Retinal pigment epithelial cell (primary cell): ENCODE data around the gene CDK2AP2.

ENCODE experiments used
- DNase-seq: peaks from one replicate; pipeline ENCODE4 v3.0.0-alpha.2; 2010; ENCODE audit warnings: low read depth
- H3K4me3 ChIP-seq: 2 replicates; pipeline ENCODE4 v1.5.1; 2011; ENCODE audit warnings: mild to moderate bottlenecking, low read length, control low read depth, moderate library complexity
- CTCF ChIP-seq: conservative IDR thresholded peaks from 2 replicates; pipeline ENCODE4 v1.5.1; 2011; ENCODE audit warnings: low read depth, low read length, control low read depth, inconsistent platforms

CDK2AP2 gene

GRCh38 chr11:67506426-67507051 is 1.4 kb downstream of the CDK2AP2 start:
- no peak for DNase-seq
- no peak overlapping the region for H3K4me3 ChIP-seq
- TF ChIP-seq CTCF, result no peak

- peak overlapping the region; percentile 25 for H3K4me3 ChIP-seq
- TF ChIP-seq CTCF, result peak; percentile 98
- peak; percentile 84 for DNase-seq
Observed at GRCh38 chr11:67505605-67506396, 2.2 kb downstream of the CDK2AP2 start.

- no peak for TF ChIP-seq CTCF
- peak within 1 kb of the TSS; percentile 72 for H3K4me3 ChIP-seq
- DNase-seq, result no peak
Observed at GRCh38 chr11:67504950-67505581, 2.9 kb downstream of the CDK2AP2 start, which contains the start of gene PITPNM1. TSS of gene PITPNM1 (minus strand) at chr11:67505363. CDS start at chr11:67504180, 1,183 bp downstream.

- peak overlapping the region; percentile 72 for H3K4me3 ChIP-seq
- no peak for TF ChIP-seq CTCF
- DNase-seq, result no peak
Observed at GRCh38 chr11:67504005-67504949, 3.7 kb downstream of the CDK2AP2 start.

- no peak for DNase-seq
- no peak for TF ChIP-seq CTCF
- peak overlapping the region; percentile 44 for H3K4me3 ChIP-seq
Observed at GRCh38 chr11:67503119-67504004, 4.6 kb downstream of the CDK2AP2 start.

GRCh38 chr11:67502328-67502979 is 5.5 kb downstream of the CDK2AP2 start:
- no peak for DNase-seq
- no peak for TF ChIP-seq CTCF
- H3K4me3 ChIP-seq, result no peak overlapping the region
